ENCODE data around the gene ZNF883. TPM values are rescaled to one million over a fixed set of nuclear protein-coding genes. Genes with fewer than 3 reads are reported as not detected.

The ZNF883 gene
- total RNA-seq, 6 experiments from 2014 or later = 0.15 TPM; not detected in 5

- no peaks in the 10 kb centered on the region for H3K4me1 ChIP-seq
- H3K27ac ChIP-seq = no peak overlapping the region
- no peaks in the 10 kb centered on the region for H3K27me3 ChIP-seq
- peaks cover 2 to 77% (median 18%) of the 10 kb centered on the region in 4 donors for H3K9me3 ChIP-seq
- DNase-seq (no peak), ATAC-seq (no peak)
- 83% methylated on average over 3 of the region's 4 CpGs for WGBS (ENCODE audit: insufficient coverage, low coverage, low lambda C conversion rate, missing lambda C conversion rate)
- intact Hi-C loops (cut with DNase I) = no loop called here
- no peak for TF ChIP-seq POLR2A (IDR thresholded peaks at IDR 0.05)
- TF ChIP-seq, protein P1, sequence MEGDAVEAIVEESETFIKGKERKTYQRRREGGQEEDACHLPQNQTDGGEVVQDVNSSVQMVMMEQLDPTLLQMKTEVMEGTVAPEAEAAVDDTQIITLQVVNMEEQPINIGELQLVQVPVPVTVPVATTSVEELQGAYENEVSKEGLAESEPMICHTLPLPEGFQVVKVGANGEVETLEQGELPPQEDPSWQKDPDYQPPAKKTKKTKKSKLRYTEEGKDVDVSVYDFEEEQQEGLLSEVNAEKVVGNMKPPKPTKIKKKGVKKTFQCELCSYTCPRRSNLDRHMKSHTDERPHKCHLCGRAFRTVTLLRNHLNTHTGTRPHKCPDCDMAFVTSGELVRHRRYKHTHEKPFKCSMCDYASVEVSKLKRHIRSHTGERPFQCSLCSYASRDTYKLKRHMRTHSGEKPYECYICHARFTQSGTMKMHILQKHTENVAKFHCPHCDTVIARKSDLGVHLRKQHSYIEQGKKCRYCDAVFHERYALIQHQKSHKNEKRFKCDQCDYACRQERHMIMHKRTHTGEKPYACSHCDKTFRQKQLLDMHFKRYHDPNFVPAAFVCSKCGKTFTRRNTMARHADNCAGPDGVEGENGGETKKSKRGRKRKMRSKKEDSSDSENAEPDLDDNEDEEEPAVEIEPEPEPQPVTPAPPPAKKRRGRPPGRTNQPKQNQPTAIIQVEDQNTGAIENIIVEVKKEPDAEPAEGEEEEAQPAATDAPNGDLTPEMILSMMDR (IDR thresholded peaks at IDR 0.05) = no peak
- peaks cover 0 to 14% (median 2%) of the 10 kb centered on the region in 4 donors for H3K36me3 ChIP-seq
- no peak overlapping the region for H3K4me3 ChIP-seq
These were observed 31.1 kb upstream of the ZNF883 start for GRCh38 chr9:113042884-113043657.

DNA sequence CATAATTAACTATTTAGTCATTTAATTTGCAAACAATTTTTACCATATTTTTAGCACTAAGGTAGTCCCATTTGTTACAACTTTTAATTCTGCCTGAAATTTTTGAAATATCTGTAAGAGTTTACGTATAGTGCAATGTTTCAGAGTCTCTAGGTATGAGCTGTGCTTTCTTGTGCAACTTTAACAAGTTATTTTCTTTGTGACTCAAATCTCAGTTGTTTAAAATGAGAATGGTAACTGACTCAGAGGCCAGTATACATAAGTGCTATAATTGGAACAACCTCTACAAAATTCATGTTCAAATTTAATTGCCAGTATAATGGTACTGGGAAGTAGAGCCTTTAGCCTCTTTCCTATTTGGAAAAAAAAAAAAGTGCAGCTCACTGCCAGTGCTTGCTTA, 14.2 kb upstream of the ZNF883 start:
- TF ChIP-seq POLR2A (IDR thresholded peaks at IDR 0.05) = no peak
- H3K36me3 ChIP-seq = no peaks in the 10 kb centered on the region
- H3K27me3 ChIP-seq = no peaks in the 10 kb centered on the region
- no peaks in the 10 kb centered on the region for H3K4me1 ChIP-seq
- WGBS (ENCODE audit: insufficient coverage, low coverage, low lambda C conversion rate, missing lambda C conversion rate) = 44% methylated on average over 1 of the region's 1 CpG
- ATAC-seq (no peak), DNase-seq (no peak)
- intact Hi-C loops (cut with DNase I) = no loop called here
- H3K9me3 ChIP-seq = peaks cover 0 to 9% (median 0%) of the 10 kb centered on the region in 4 donors
- H3K4me3 ChIP-seq = no peak overlapping the region
- no peak overlapping the region for H3K27ac ChIP-seq

DNA sequence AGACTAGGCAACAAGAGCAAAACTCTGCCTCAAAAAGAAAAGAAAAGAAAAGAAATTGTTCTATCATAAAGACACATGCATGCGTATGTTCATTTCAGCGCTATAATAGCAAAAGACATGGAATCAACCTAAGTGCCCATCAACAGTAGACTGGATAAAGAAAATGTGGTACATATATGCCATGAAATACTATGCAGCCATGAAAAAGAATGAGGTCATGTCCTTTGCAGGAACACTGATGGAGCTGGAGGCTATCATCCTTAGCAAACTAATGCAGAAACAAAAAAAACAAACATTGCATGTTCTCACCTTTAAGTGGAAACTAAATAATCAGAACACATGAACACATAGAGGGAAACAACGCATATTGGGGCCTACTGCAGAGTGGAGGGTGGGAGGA, 6.3 kb upstream of the ZNF883 start:
- no peak overlapping the region for H3K4me3 ChIP-seq
- H3K27ac ChIP-seq = no peak overlapping the region
- H3K27me3 ChIP-seq = no peaks in the 10 kb centered on the region
- TF ChIP-seq, protein P1 (IDR thresholded peaks at IDR 0.05) = no peak
- TF ChIP-seq POLR2A (IDR thresholded peaks at IDR 0.05) = no peak
- H3K4me1 ChIP-seq = no peaks in the 10 kb centered on the region
- intact Hi-C loops (cut with DNase I) = no loop called here
- DNase-seq (no peak), ATAC-seq (no peak)
- peaks cover 0 to 4% (median 0%) of the 10 kb centered on the region in 4 donors for H3K9me3 ChIP-seq
- H3K36me3 ChIP-seq = no peaks in the 10 kb centered on the region
- WGBS (ENCODE audit: insufficient coverage, low coverage, low lambda C conversion rate, missing lambda C conversion rate) = 89% methylated on average over 3 of the region's 3 CpGs

DNA sequence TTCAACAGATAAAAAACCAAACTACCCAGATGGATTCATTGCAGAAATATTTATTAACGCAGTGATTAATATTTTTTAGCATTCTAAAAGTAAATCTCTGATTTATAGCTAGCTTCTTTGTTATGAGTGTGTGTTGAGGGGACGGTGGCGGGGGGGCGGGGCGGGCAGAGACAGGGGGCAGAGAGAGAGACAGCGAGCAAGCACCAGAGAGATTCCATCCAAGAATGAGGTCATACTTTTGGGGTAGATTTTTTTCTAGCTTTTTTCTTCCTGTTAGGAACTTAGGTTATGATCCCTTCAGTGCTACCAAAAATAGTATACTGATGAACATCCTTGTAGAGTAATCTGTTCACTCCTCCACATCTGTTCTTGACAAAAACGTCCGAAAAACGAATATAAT, 500 bp upstream of the ZNF883 start:
- Histone ChIP-seq H3K4me3 (peak overlapping the region in 1 of 3 donors; percentile 16), H3K27ac (no peak overlapping the region), H3K36me3 (no peaks in the 10 kb centered on the region), H3K4me1 (no peaks in the 10 kb centered on the region), H3K27me3 (no peaks in the 10 kb centered on the region), H3K9me3 (no peaks in the 10 kb centered on the region)
- intact Hi-C loops (cut with DNase I) = no loop called here
- 16% methylated on average over 9 of the region's 9 CpGs for WGBS (ENCODE audit: insufficient coverage, low coverage, low lambda C conversion rate, missing lambda C conversion rate)
- TF ChIP-seq POLR2A (IDR thresholded peaks at IDR 0.05) = no peak
- TF ChIP-seq, protein P1 (IDR thresholded peaks at IDR 0.05) = no peak
- no peak for DNase-seq
- no peak for ATAC-seq

GRCh38 chr9:113005777-113006176, 6.2 kb downstream of the ZNF883 start:
- TF ChIP-seq, protein P1 (IDR thresholded peaks at IDR 0.05) = no peak
- TF ChIP-seq POLR2A (IDR thresholded peaks at IDR 0.05) = no peak
- intact Hi-C loops (cut with DNase I) = no loop called here
- H3K27me3 ChIP-seq = no peaks in the 10 kb centered on the region
- DNase-seq = no peak
- no peaks in the 10 kb centered on the region for H3K9me3 ChIP-seq
- no peaks in the 10 kb centered on the region for H3K36me3 ChIP-seq
- WGBS (ENCODE audit: insufficient coverage, low coverage, low lambda C conversion rate, missing lambda C conversion rate) = 45% methylated on average over 1 of the region's 1 CpG
- H3K4me1 ChIP-seq = no peaks in the 10 kb centered on the region
- ATAC-seq = no peak
- no peak overlapping the region for H3K27ac ChIP-seq
- H3K4me3 ChIP-seq = no peak overlapping the region

Data from right lobe of liver (tissue), 6 donors.